ENCODE results near the gene USP19.

USP19 gene

DNA sequence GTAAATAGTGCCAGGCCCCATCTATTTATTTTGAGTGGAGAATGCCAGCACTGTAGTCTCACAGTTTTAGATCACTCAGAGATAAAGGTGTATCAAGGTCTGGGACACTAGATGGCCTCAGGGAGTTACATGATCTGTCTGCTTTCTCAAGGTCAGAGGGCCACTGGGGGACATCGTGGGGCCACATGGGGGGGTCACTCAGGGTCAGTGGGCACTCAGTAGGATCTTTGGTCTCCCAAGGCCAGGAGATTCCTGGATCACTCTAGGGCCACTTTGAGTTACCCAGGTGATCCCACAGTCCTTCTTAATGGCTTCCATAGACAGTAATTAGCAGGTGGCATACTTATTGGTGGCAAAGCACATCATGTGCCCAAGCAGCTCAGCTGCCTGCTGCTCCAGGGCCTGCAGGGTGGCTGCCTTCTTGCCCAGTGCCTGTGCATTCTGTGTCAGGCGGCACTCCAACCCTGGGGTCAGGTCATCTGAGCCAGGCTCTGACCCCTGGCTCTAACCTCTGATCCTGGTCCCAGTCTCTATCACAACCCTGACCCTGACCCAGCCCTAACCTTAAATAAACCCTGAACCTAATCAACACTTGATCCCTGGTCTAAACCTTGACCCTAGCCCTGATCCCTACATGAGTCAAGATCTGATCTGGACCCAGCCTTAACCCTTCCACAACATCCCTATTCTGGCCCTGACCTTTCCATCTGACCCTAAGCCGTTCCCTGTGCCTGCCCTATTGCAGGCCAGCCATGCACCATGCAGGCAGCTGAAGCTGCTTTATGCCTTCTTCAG is 14.0 kb upstream of the USP19 start:
- ATAC-seq, result no peak

DNA sequence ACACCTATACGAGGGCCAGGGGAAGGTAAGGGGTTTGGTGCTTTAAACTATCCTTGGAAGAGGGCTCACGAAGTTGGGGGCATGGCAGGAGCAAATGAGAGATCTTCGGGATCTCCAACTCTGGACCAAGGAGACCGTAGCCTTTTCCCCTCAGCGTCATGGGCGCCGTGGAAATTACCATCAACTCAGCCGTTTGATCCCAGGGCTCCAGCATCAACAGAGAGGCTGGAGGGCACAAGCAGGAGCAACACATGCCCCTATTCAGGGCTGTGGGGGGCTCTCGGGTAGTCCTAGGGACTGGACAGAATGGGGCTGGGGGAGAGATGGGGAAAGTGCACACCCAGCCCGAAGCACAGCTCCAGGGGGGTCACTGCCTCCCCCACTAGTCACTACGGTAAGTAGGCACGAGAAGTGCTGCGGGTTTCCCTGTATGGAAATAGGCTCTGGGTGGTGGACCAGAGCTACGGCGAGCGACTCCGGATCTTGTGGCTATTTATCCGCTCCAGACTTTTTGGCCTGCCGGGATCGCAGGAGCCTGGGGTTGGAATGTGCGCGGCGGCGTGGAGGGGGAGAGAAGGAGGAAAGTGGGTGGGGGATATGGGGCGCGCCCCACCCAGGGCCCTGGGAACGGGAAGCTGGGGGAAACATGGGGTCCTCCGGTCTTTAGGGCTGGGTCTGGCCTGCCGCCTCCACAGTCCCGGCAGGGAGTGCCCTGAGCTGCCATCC is 12.8 kb upstream of the USP19 start:
- ATAC-seq, result no peak

DNA sequence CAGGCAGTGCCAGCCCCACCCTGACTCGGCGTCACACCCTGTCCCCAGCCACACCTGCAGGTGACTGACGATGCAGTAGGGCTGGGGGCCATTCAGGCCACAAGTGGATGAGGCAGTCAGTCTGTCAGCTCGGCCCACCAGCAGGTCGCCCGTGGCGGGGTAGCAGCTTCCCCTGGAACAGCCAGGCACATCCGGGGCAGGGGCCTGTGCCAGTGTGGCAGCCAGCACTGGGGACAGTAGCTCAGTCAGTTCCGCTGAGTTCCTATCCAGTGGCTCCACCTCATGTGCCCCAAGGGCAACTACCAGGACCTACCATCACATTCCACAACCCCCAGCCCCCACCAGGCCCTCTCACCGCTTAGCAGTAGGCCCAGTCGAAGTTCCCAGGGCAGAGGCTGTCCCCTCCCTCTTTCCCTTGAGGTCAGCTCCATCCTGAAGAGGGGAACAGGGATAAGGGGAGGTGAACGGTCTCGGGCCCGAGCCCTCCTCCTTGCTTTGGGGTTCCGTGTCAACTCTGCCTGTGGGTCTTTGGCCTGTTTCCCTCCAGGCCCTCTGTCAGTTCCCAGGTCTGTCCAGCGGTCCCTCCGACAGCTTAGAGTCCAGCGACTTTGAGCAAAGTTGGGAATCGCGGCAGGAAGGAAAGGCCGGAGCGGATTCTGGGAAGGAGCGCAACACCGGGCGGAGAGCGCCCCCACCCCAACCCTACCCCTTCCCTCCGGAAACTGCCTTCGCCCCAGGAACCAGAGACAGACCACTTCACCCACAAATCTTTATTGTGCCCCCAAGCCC is 12.0 kb upstream of the USP19 start, which contains the start of gene LAMB2:
Gene LAMB2, minus strand, starts transcription at position 614 of the 789 bp plus-strand sequence. Its CDS starts 183 bp downstream, at position 431.
- ATAC-seq, result no peak

DNA sequence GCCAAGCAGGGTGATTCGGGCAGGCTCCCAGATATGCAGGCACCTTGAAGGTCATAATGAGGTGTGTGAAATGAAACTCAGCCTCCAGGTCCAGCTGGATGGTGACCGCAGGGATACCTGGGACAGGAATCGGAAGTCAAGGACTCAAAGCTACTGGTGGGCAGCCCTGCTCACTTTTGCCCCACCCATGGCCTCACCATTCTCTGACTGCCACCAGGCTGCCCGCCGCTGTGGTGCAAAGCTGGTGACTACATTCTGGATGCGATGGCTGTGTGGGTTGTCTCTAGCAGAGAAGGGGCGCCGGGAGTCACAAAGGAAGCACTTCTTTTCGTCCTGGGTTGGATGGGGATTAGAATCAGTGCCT is 11.4 kb upstream of the USP19 start:
- no peak for ATAC-seq

- no peak for ATAC-seq
These were observed 11.0 kb upstream of the USP19 start for GRCh38 chr3:49131576-49131975.

DNA sequence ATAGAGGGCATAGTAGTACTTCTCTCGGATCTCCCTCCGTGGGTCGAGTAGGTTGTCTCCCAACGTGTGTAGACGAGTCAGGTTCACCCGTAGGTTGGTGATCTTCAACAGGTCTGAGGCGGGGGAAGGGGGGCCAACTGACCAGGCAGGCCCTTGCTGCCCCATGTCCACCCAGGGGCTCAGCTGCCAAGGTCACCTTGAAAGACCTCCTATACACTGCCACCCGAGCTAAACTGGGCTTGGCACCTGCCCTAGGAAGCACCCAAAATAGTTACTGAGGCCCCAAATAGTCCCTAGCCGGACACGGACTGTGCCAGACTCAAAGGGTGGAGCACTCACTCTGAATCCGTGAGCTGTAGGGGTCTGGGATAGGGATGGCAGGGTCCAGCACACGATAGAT is 10.4 kb upstream of the USP19 start:
- ATAC-seq, result no peak

- ATAC-seq, result no peak
These were observed 4.5 kb upstream of the USP19 start for GRCh38 chr3:49124991-49125670.

GRCh38 chr3:49124203-49124602 is 3.6 kb upstream of the USP19 start:
- no peak for ATAC-seq

- no peak for ATAC-seq
These were observed 3.1 kb upstream of the USP19 start for GRCh38 chr3:49123687-49124086.

DNA sequence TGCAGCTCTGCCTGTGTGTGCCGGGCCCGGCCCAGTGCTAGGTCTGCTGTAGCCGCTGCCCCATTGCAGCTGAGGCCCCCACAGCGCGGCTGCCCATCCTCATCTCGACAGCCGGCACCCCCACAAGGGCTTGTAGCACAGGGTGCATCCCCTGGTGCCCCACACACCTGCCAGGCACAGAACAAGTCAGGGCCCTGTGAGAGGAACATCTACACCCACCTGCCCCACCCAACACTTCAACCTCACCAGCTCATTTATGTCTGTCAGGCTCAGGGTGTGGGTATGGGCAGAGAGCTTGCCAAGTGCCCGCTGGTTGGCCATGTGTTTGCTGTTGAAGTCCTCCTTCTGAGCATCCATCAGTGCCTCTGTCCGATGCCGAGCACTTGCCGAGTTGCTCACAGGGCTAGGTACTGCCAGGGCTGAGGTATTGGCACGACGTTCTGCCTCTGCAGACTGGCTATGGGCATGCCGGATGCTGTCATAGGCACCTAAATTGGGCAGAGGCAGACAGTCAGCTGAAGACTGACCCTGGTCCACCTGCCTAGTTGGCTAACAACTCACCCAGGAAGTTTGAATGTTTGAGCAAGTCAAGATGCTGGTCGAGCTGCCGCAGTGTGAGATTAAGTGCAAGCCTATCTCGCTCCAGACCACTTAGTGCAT is 2.4 kb upstream of the USP19 start:
- ATAC-seq, result no peak

DNA sequence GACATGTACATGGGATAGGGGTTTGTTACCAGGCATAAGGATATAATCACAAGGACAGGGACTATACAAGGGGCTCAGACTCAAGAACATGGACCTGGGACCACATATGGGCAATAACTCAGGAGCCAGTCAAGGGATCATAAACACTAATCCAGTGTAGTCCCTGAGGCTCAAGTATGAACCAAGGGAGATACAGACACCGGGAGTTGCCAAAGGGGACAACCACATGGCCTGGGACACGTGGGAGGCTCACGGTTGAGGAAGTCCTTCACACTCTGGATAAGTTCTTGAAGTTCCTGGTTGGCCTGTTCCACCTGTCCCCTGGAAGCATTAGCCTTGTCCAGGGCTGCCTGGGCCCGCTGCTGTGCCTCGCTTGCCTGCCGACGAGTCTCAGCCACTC is 1.8 kb upstream of the USP19 start:
- ATAC-seq, result no peak

- ATAC-seq, result no peak
These were observed 1.4 kb upstream of the USP19 start for GRCh38 chr3:49122022-49122421.

GRCh38 chr3:49121132-49121736 is 611 bp upstream of the USP19 start:
- ATAC-seq, result peak in 1 of 2 donors; percentile 11

DNA sequence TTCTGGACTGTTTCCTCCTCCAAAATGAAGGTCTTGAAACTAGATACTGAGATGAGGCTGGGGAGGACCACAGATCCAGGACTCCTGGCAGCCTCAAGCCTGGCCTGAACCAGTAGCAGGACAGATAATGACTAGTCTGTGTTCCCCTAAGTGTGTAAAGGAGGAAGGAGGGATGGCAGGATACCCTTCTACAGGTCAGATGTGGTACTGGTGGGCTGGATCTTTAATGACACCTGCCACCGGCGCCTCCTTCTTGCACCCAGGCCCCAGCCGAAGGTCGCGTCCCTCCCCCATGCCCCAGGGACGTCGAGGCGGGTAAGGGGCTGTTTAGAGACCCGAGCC is 556 bp downstream of the USP19 start:
- no peak for ATAC-seq

- ATAC-seq, result no peak
These were observed 1.2 kb downstream of the USP19 start for GRCh38 chr3:49119439-49119838.

DNA sequence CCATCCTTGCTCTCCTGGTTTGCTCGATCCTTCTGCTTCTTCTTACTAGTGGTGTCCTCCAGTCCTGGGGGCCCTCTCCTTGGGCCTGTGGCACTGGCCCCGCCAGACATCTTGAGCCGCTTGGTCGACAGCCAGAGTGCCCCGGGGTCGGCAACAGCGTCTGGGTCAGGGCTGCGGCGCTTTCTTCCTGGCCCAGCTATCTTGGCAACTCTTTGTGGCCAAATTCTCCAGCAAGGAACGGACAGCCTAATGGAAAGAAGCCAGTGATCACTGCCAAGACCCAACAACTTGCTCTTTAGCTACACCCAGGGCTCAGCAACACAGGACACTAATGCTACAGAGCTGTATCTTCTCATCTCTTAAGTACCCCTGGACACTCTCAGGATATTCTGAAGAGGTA is 1.6 kb downstream of the USP19 start:
- no peak for ATAC-seq

GRCh38 chr3:49112262-49112661 is 8.4 kb downstream of the USP19 start:
- no peak for ATAC-seq

GRCh38 chr3:49111347-49111746 is 9.3 kb downstream of the USP19 start:
- ATAC-seq, result no peak

- ATAC-seq, result no peak
These were observed 9.8 kb downstream of the USP19 start for GRCh38 chr3:49110780-49111179.

DNA sequence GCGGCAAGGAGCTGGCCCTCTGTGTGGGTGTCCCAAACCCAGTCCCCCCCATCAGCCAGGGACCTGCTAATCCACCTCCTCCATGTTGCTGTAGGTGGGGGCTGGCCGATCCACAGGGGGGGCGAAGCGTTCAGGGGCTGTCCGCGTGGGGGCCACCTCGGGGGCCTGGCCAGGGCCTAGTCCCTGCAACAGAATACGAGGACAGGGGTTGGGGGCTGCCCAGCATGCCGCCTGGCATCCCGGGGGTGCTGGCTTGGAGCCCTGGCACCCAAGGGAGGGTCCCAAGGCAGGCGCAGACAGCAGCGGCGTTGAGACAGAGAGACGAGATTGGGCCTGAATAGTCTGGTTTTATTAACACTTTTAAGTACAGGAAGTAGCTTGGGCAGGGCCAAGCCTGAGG is 12.3 kb downstream of the USP19 start:
- ATAC-seq, result no peak

DNA sequence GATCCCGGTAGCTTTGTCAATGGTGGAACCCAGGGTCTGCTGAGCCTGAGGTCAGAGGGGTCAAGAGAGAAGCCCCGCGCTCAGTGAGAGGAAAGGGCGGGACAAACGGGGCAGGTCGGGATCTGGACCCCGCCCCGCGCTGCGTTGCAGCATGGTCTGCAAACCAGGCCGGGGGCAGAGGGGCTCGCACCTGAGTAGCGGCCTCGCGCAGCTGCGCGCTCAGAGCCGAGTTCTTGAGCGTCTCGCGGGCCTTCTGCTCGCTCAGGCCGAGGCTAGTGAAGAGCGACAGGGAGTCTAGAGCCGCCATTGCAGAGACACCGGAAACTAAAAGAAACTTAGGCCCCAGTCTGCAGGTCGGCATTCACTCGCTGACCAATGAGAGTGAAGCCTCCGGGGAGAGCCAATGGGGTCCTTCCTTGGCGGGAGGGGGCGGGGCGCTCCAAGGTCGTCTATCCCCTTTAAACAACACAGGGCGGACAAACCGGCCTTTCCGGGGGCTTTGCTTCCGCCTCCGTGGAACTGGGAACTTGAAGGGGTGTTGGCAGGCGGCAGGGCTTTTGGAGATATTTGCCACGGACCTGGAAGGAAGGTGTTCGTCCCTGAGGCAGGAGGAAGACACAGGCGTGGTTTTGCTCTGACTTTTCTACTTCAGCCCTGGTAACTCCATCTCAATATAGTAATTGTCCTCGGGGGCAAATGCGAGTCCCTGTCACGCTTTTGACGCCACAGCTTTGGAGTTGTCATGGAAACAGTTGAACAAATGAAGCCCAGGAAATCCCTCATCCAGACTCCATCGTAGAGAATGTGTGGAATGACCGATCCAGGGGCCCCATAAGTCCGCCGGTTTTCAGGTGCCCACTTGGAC is 16.0 kb downstream of the USP19 start, which contains the start of gene QARS1:
Gene QARS1, minus strand, starts transcription at position 331 of the 865 bp plus-strand sequence. Its CDS starts 24 bp downstream, at position 307.
- ATAC-seq, result peak; percentile 98 to 99
